Common myeloid progenitor, CD34-positive (primary cell): ENCODE results near the gene DGKG.

ENCODE experiments used
- CTCF ChIA-PET: fragments of 350-600 bp; sonication (Branson Sonifier 250); formaldehyde crosslinking; loops from one replicate; lab custom pipeline; 2021; ENCODE audit warnings: antibody characterized with exemption; lab: Charles Lee
- POLR2A ChIA-PET: fragments of 350-600 bp; sonication (Branson Sonifier 250); formaldehyde crosslinking; loops from one replicate; lab custom pipeline; 2021; ENCODE audit warnings: antibody characterized with exemption; lab: Charles Lee
- DNase-seq, 3 donors: peaks; one replicate each; pipeline versions ENCODE4 v3.0.0 to v3.0.0-alpha.2; 2013
- H3K27ac ChIP-seq, 2 experiments: 1 replicate in 1 of 2; 2 replicates in 1 of 2; pipeline ENCODE4 v1.7.0; 2013; ENCODE audit warnings: inconsistent platforms in 2 of 2, low read length in 2 of 2, mild to moderate bottlenecking in 2 of 2, low read depth in 1 of 2, moderate library complexity in 1 of 2; ENCODE audit not compliant: severe bottlenecking in 2 of 2, insufficient read depth in 1 of 2, poor library complexity in 1 of 2
- H3K27me3 ChIP-seq, 5 experiments: replicated peaks in 2 of 5; 1 replicate in 3 of 5; 2 replicates in 2 of 5; pipeline versions ENCODE4 v1.6.1 to v1.7.0; 2013; ENCODE audit warnings: low read length in 4 of 5, mild to moderate bottlenecking in 2 of 5, moderate library complexity in 2 of 5, inconsistent platforms in 1 of 5; ENCODE audit not compliant: insufficient read depth in 5 of 5, control insufficient read depth in 4 of 5
- H3K36me3 ChIP-seq, 4 experiments: 1 replicate in 2 of 4; 2 replicates in 2 of 4; pipeline versions ENCODE4 v1.6.1 to v1.7.0; 2013; ENCODE audit warnings: low read length in 3 of 4, control low read depth in 1 of 4, mild to moderate bottlenecking in 1 of 4; ENCODE audit not compliant: control insufficient read depth in 4 of 4, insufficient read depth in 4 of 4
- H3K4me1 ChIP-seq, 4 experiments: 1 replicate in 3 of 4; 2 replicates in 1 of 4; pipeline versions ENCODE4 v1.6.1 to v1.7.1; 2013; ENCODE audit warnings: low read length in 3 of 4, mild to moderate bottlenecking in 3 of 4, control low read depth in 1 of 4, inconsistent platforms in 1 of 4, moderate library complexity in 1 of 4; ENCODE audit not compliant: control insufficient read depth in 4 of 4, insufficient read depth in 4 of 4; ENCODE audit errors: control extremely low read depth in 1 of 4
- H3K4me3 ChIP-seq, 7 experiments: 1 replicate in 4 of 7; 2 replicates in 3 of 7; pipeline versions ENCODE4 v1.5.1 to v1.7.0; 2013; ENCODE audit warnings: mild to moderate bottlenecking in 7 of 7, low read length in 6 of 7, moderate library complexity in 6 of 7, inconsistent platforms in 2 of 7, low read depth in 2 of 7, control low read depth in 1 of 7; ENCODE audit not compliant: insufficient read depth in 4 of 7, control insufficient read depth in 1 of 7; ENCODE audit errors: extremely low read depth in 1 of 7
- H3K9me3 ChIP-seq, 5 experiments: 1 replicate in 4 of 5; 2 replicates in 1 of 5; pipeline versions ENCODE4 v1.6.1 to v1.7.1; 2013; ENCODE audit warnings: low read length in 4 of 5, mild to moderate bottlenecking in 2 of 5, inconsistent platforms in 1 of 5, low read depth in 1 of 5, moderate library complexity in 1 of 5; ENCODE audit not compliant: control insufficient read depth in 4 of 5, insufficient read depth in 2 of 5; ENCODE audit errors: control extremely low read depth in 1 of 5
- WGBS: methylation state at CpG from one replicate; pipeline ENCODE4 v1.1.5; 2013; ENCODE audit not compliant: insufficient coverage; 5-methylcytosine and 5-hydroxymethylcytosine counted together

Gene DGKG

DNA sequence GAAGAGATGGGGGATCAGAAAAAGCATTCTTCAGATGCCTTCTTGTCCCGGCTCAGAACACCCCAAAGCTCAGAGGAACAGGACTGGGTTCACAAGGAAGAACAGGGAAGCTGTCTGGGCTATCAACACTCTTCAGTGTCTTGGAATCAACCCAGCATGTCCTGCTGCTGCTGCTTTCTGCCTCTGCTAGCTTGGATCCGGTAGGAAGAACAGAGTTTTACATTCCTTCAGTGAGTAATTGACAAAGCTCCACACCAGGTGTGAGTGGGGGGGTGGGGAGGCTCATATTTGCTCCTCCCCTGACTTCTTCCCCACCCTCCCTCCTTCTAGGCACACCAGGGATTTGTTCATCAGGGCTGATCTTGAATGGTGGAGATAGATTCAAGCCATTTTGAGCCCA lies 240.1 kb downstream of the DGKG start:
- WGBS = 88% methylated on average over 1 of the region's 2 CpGs
- CTCF ChIA-PET = interaction anchor here (1.2 kb wide), 1 partner anchor 88 kb away, joined by 4 read pairs; no protein-coding TSS in a partner anchor
- no peaks in the 10 kb centered on the region for H3K36me3 ChIP-seq
- H3K27ac ChIP-seq = no peak overlapping the region
- H3K27me3 ChIP-seq = no peaks in the 10 kb centered on the region
- no peak for DNase-seq
- no peaks in the 10 kb centered on the region for H3K9me3 ChIP-seq
- no peak overlapping the region for H3K4me3 ChIP-seq
- POLR2A ChIA-PET = interaction anchor here (1.3 kb wide), 1 partner anchor 11 kb away, joined by 3 read pairs; no protein-coding TSS in a partner anchor
- no peaks in the 10 kb centered on the region for H3K4me1 ChIP-seq

GRCh38 chr3:186121278-186121677 lies 240.8 kb downstream of the DGKG start:
- 94% methylated on average over 5 of the region's 6 CpGs for WGBS
- H3K36me3 ChIP-seq = no peaks in the 10 kb centered on the region
- ChIA-PET CTCF (interaction anchor here (0.7 to 1.2 kb wide), 2 partner anchors 51 to 89 kb away, joined by 3 to 4 read pairs; no protein-coding TSS in a partner anchor), POLR2A (interaction anchor here (1.3 kb wide), 1 partner anchor 10 kb away, joined by 3 read pairs; no protein-coding TSS in a partner anchor)
- DNase-seq = no peak
- H3K9me3 ChIP-seq = no peaks in the 10 kb centered on the region
- no peak overlapping the region for H3K4me3 ChIP-seq
- H3K4me1 ChIP-seq = no peaks in the 10 kb centered on the region
- H3K27ac ChIP-seq = no peak overlapping the region
- H3K27me3 ChIP-seq = no peaks in the 10 kb centered on the region

DNA sequence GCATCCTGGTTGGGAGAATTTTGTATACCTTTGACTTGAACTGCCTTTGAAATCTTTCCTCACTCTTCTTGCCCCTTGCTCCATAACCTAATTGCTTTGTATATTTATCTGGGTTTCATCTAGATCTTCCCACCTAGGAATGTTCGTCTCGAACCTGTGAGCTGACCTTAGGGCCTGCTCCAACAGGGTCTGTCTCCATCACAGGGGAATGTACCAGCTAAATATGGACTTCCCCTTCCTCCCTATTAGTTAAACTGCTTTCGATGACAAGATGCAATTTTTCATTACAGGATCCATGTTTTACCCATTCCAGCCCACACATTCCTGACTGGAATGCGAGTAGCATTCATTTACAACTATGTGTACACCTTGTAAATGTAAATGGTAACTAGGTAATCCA lies 242.5 kb downstream of the DGKG start:
- POLR2A ChIA-PET = no interaction called here
- CTCF ChIA-PET = no interaction called here

DNA sequence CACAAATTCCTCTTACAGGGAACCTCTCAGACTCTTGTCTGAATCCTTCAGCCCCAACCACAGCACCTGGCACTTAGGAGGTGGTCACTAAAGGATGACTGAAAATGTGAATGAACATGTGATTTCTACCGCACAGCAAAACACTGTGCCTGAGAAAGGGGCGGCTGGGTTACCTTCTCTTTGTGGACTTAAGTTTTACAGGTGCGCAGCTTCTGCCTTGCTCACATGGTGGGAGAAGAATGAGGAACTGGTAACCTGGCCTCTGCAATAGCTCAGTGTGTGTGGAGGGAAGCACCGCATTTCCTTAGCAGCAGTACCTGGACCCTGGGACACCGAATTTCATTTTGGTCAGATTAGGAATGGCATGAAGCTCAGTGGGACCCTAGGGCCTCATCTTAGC lies 243.3 kb downstream of the DGKG start:
- ChIA-PET POLR2A (no interaction called here), CTCF (interaction anchor here (1.8 kb wide), 1 partner anchor 9 kb away, joined by 5 read pairs; the partner anchor contains the start of gene ETV5)
- peaks cover 0 to 3% (median 0%) of the 10 kb centered on the region in 5 experiments for H3K27me3 ChIP-seq
- no peaks in the 10 kb centered on the region for H3K9me3 ChIP-seq
- 89% methylated on average over 5 of the region's 5 CpGs for WGBS
- no peaks in the 10 kb centered on the region for H3K36me3 ChIP-seq
- no peak overlapping the region for H3K27ac ChIP-seq
- peak in 1 of 3 donors; percentile 18 for DNase-seq
- H3K4me3 ChIP-seq = no peak overlapping the region
- no peaks in the 10 kb centered on the region for H3K4me1 ChIP-seq

More for the DNA sequence above, 242.5 kb downstream of the DGKG start:
- Histone ChIP-seq H3K4me3 (no peak overlapping the region), H3K27me3 (no peaks in the 10 kb centered on the region), H3K36me3 (no peaks in the 10 kb centered on the region), H3K4me1 (no peaks in the 10 kb centered on the region), H3K27ac (no peak overlapping the region), H3K9me3 (no peaks in the 10 kb centered on the region)
- no peak for DNase-seq
- WGBS = 100% methylated on average over 2 of the region's 4 CpGs

DNA sequence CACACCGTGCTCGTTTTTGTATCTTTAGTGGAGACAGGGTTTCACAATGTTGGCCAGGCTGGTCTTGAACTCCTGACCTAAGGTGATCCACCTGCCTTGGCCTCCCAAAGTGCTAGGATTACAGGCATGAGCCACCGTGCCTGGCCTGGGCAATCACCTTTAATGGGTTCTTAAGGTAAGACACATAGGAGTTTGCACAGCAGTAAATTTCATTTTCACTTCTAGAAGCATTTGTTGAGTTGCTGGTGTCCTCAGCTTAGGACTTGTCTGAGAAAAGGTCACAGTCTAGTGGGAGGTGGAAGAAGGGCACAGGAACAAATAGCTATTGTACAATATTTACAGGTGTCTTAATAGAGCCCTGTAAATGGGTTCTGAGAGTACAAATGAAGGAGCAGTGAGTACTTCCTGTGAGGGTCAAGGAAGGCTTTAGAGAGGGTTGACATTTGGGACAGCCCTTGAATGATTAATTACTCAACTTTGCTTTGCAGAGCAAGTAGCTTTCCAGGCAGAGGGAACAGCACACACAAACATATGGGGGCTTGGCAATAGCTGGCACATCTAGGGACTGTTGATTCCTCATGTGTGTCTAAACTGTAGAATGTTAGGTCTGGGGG lies 244.4 kb downstream of the DGKG start:
- no peak overlapping the region for H3K27ac ChIP-seq
- no peaks in the 10 kb centered on the region for H3K4me1 ChIP-seq
- DNase-seq = no peak
- WGBS = 100% methylated on average over 2 of the region's 3 CpGs
- H3K4me3 ChIP-seq = no peak overlapping the region
- no peaks in the 10 kb centered on the region for H3K36me3 ChIP-seq
- ChIA-PET CTCF (interaction anchor here (1.8 kb wide), 1 partner anchor 8 kb away, joined by 5 read pairs; the partner anchor contains the start of gene ETV5), POLR2A (no interaction called here)
- peaks cover under 1 to 6% (median under 1%) of the 10 kb centered on the region in 5 experiments for H3K27me3 ChIP-seq
- H3K9me3 ChIP-seq = no peaks in the 10 kb centered on the region

DNA sequence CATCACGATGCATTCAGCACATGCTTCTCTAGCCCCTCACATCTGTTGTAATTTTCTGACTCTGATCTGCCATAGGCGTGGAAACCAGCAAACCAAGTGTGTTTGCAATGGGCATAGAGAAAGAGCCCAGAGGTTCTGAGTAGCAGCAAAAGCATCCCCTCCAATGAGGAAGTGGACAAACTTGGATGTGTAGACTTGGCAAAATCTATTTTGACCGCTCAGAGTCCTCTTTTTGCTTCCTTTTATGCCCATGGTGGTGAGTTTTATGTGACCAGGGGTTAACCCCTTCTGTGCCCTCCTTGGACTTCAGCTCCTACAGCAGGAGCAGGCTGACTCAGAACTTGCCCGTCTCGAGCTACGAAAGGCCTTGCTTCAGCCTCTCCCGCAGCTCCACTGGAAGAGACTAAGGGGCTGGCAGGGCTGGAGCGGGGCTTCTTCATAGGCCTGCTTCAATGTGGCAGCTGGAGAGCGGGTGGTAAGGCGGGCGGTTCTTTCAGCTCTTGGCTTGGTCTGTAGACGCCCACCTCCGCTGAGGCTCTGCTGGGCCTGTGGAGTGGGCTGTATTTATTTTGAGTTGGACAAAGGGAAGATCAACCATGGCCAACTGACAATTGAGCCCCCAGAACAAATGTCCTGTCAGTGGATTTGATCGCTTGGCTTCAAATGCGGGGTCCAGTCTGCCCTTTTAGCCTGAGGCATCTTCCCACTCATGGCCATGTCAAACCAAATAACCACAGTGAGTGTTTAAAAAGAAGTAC lies 246.6 kb downstream of the DGKG start:
- ChIA-PET POLR2A (no interaction called here), CTCF (no interaction called here)

More for the DNA sequence above, 246.6 kb downstream of the DGKG start:
- H3K9me3 ChIP-seq = no peaks in the 10 kb centered on the region
- H3K27ac ChIP-seq = no peak overlapping the region
- no peak for DNase-seq
- 96% methylated on average over 12 of the region's 15 CpGs for WGBS
- H3K4me3 ChIP-seq = no peak overlapping the region
- peaks cover 5 to 14% (median 5%) of the 10 kb centered on the region in 5 experiments for H3K27me3 ChIP-seq
- peaks cover 3 to 15% (median 12%) of the 10 kb centered on the region in 4 experiments for H3K4me1 ChIP-seq
- no peaks in the 10 kb centered on the region for H3K36me3 ChIP-seq
